GM15510 (cell line): ENCODE measurements around the gene CLPX.

Experiments used
- POLR2A ChIP-seq: IDR thresholded peaks from 3 replicates; pipeline ENCODE4 v1.6.1; 2011; ENCODE audit warnings: borderline replicate concordance; ENCODE audit not compliant: insufficient read length; ENCODE audit errors: extremely low read depth

The CLPX gene

GRCh38 chr15:65184868-65185717 lies at the start of gene CLPX:
Gene CLPX (minus strand): TSS chr15:65185342. CDS start chr15:65185153, 189 bp downstream.
- TF ChIP-seq POLR2A: peak; percentile 71

- TF ChIP-seq POLR2A: no peak
These were observed 48.6 kb upstream of the CLPX start for GRCh38 chr15:65233696-65234095.

DNA sequence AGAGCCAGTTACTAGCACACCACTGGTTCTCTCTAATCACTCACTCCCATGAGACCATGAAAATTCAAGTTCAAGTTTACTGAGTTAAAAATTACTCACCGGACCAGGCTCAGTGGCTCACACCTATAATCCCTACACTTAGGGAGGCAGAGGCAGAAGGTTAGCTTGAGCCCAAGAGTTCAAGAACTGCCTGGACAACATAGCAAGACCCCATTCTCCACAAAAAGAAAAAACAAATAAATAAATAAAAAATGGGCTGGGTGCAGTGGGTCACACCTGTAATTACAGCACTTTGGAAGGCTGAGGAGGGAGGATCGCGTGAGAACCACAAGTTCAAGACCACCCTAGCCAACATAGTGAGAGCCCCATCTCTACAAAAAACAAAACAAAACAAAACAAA lies 47.4 kb upstream of the CLPX start:
- TF ChIP-seq POLR2A: no peak

GRCh38 chr15:65231306-65231705 lies 46.2 kb upstream of the CLPX start:
- no peak for TF ChIP-seq POLR2A

- TF ChIP-seq POLR2A: no peak
These were observed 41.1 kb upstream of the CLPX start for GRCh38 chr15:65226221-65226620.

- TF ChIP-seq POLR2A: no peak
These were observed 38.9 kb upstream of the CLPX start for GRCh38 chr15:65223996-65224395.

- TF ChIP-seq POLR2A: no peak
These were observed 37.7 kb upstream of the CLPX start for GRCh38 chr15:65222891-65223290.

GRCh38 chr15:65221697-65222096 lies 36.6 kb upstream of the CLPX start:
- no peak for TF ChIP-seq POLR2A

DNA sequence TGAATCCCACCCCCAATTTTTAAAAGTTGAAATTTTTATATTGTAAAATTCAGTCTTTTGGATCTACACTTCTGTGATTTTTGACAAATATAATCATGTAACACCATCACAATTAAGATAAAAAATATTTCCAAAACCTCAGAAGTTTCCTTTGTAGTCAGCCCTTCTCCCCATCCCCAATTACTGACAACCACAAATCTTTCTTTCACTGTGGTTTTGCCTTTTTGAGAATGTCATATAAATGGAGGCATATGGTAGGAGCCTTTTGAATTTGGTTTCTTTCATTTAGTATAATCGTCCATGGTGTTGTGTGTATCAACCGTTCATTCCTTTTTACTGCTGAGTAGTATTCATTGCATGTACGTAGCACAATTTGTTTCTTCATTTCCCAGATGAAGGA lies 34.0 kb upstream of the CLPX start:
- no peak for TF ChIP-seq POLR2A

DNA sequence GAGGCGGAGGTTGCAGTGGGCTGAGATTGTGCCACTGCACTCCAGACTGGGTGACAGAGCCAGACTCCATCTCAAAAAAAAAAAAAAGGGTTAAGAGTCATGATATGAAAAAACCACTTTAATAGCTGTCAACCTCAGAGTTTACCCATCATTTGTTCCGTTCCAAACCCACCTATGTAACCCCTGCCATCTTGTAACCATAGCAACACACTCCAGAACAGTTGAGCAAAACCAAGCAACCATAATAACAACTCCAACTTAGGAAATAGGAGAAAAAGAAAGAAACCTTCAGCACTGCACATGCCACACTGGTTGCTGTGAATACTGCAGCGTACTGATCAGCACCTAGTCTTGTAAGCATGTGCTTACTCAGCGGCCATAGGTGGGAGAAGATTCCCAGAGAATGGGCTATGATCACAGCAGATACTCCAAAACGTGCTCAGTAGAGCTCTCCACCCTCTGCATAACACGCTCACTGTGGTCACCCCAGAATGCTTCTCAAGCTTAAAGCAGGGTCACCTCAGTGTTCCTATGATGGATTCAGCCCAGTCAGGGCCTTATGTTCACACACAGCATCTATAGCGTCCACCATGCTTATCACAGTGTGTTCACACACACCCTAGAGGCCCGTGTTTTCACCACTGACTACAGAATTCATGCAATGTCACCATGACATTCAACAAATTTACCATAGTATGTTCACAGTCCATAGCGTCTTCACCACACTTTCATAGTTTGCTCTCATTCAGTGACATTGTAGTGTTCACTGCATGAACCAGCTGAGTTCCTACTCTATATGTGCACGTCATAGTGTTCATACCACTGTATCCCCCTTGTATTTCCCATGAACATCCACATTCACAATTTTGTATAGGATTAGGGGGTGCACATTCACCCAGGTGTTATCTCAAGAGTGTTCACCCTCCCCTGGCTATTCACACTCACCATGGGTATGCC lies 32.7 kb upstream of the CLPX start:
- no peak for TF ChIP-seq POLR2A

- no peak for TF ChIP-seq POLR2A
These were observed 30.4 kb upstream of the CLPX start for GRCh38 chr15:65215496-65215895.

DNA sequence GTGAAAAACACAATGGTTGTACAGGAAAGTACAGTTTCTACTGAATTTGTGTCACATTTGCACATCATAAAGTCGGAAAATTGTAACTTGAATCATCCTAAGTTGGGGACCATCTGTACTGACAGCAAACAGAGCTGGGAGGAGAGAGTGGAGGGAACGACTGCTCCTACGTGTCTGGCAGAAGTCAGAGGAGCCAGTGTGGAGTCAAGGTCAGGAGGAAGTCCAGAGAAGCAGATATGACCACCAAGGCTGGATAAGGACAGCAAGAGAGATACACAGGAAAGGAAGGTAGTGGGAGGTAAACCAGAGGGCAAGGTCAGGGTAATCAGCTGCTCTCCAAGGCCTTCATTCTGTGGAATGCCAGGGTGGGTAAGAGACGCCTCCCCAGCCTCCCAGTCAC lies 28.9 kb upstream of the CLPX start:
- TF ChIP-seq POLR2A: no peak

GRCh38 chr15:65213241-65213640 lies 28.1 kb upstream of the CLPX start:
- no peak for TF ChIP-seq POLR2A

DNA sequence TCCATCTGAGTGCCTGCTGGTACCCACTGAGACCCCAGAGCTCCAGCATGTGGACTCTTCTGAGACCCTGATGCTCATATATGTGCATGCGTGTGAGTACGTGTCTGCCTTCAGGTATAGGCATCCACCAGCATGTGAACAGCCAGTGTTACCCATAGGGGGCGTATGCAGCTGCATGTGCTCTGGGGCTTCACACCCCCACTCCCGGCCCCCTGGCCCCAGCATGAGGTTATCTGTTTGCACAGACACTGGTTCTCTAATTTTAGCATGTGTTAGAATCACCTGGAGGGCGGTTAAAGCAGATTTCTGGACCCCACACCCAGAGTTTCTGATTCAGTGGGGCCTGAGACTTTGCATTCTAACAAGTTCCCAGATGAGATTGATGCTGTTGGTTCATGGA lies 27.0 kb upstream of the CLPX start:
- TF ChIP-seq POLR2A: no peak

DNA sequence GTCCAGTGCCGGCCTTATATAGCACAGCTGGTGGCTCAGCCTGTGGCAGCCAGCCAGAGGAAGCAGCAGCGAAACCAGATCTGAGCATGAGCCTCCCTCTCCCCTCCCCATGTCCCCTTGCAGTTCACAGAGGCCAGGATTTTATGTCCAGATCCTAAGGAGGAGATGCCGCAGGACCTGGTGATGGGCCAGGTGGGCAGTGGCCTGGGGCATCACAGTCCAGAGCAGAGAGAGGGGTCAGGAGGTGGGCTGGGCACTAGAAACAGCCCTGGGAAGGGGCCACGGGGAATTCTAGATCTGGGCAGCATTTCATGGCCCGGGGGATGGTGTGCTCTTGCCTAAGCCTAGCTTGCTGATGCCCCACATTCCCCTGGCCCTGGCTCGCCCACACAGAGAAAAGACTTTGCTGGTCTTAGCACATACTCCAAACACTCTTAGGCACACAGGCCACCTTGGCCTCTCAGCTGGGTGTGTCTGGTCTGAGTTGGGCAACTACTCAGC lies 26.4 kb upstream of the CLPX start:
- no peak for TF ChIP-seq POLR2A
